H1 (cell line): ENCODE measurements around the gene UROS. TPM values are rescaled to one million over a fixed set of nuclear protein-coding genes. Genes with fewer than 3 reads are reported as not detected.

Experiments
- CTCF ChIA-PET: fragments of 300-600 bp; sonication (Branson Sonifier 250); formaldehyde crosslinking; loops from one replicate; lab custom pipeline; 2021; ENCODE audit not compliant: partially characterized antibody; lab: Charles Lee
- POLR2A ChIA-PET: fragments of 300-600 bp; sonication (Branson Sonifier 250); formaldehyde crosslinking; loops from one replicate; lab custom pipeline; 2021; ENCODE audit warnings: inconsistent platforms; ENCODE audit not compliant: partially characterized antibody; lab: Charles Lee
- DNase-seq, 2 experiments: peaks; one replicate each; pipeline versions ENCODE4 v3.0.0 to v3.0.0-alpha.2; 2010 to 2022; ENCODE audit warnings: low spot score in 2 of 2, low read depth in 1 of 2, mixed read lengths in 1 of 2
- FAIRE-seq: peaks from 2 replicates; lab custom pipeline; 2011; peaks lifted over from hg19 to GRCh38; lab: Jason Lieb, UNC
- H2AFZ ChIP-seq: 2 replicates; pipeline ENCODE4 v1.8.1; 2012; ENCODE audit warnings: low read length, inconsistent platforms
- H2AK5ac ChIP-seq: 2 replicates; pipeline ENCODE4 v1.6.1; 2013; ENCODE audit warnings: low read depth, low read length
- H2BK120ac ChIP-seq: replicated peaks from 2 replicates; pipeline ENCODE3; 2013; ENCODE audit warnings: low read depth, low read length, inconsistent platforms
- H2BK12ac ChIP-seq: 2 replicates; pipeline ENCODE4 v1.6.1; 2013; ENCODE audit warnings: low read depth, low read length
- H2BK15ac ChIP-seq: 2 replicates; pipeline ENCODE4 v1.6.1; 2013; ENCODE audit warnings: low read length
- H2BK20ac ChIP-seq: 2 replicates; pipeline ENCODE4 v1.6.1; 2013; ENCODE audit warnings: low read length
- H2BK5ac ChIP-seq: 2 replicates; pipeline ENCODE4 v1.6.1; 2013; ENCODE audit warnings: low read depth, low read length
- H3K14ac ChIP-seq: 2 replicates; pipeline ENCODE4 v1.6.1; 2013; ENCODE audit warnings: inconsistent platforms; ENCODE audit not compliant: insufficient read length
- H3K18ac ChIP-seq: 2 replicates; pipeline ENCODE4 v1.6.1; 2013; ENCODE audit warnings: low read length; ENCODE audit errors: extremely low read depth
- H3K23ac ChIP-seq: 2 replicates; pipeline ENCODE4 v1.6.1; 2013; ENCODE audit warnings: inconsistent platforms; ENCODE audit not compliant: insufficient read length
- H3K23me2 ChIP-seq: 2 replicates; pipeline ENCODE4 v1.6.1; 2013; ENCODE audit warnings: low read depth, low read length
- H3K27ac ChIP-seq: 2 replicates; pipeline ENCODE4 v1.6.1; 2011; ENCODE audit warnings: low read depth, low read length, inconsistent platforms
- H3K27me3 ChIP-seq, 4 experiments: replicated peaks in 1 of 4; 1 replicate in 1 of 4; 2 replicates in 3 of 4; pipeline versions ENCODE4 v1.6.1 to v1.8.1; 2011 to 2013; ENCODE audit warnings: low read length in 3 of 4, mild to moderate bottlenecking in 3 of 4, inconsistent platforms in 2 of 4, mixed read lengths in 2 of 4, moderate library complexity in 1 of 4; ENCODE audit not compliant: control insufficient read depth in 3 of 4, insufficient read depth in 3 of 4; ENCODE audit errors: extremely low read depth in 1 of 4
- H3K36me3 ChIP-seq, 4 experiments: 2 replicates each; pipeline versions ENCODE4 v1.6.1 to v1.8.1; 2011 to 2013; ENCODE audit warnings: mild to moderate bottlenecking in 4 of 4, low read length in 3 of 4, moderate library complexity in 2 of 4, control low read depth in 1 of 4, inconsistent platforms in 1 of 4; ENCODE audit not compliant: insufficient read depth in 4 of 4, control insufficient read depth in 2 of 4
- H3K4ac ChIP-seq: replicated peaks from 2 replicates; pipeline ENCODE3; 2013; ENCODE audit warnings: low read length, low read depth, mixed read lengths, inconsistent platforms; ENCODE audit not compliant: insufficient read length
- H3K4me1 ChIP-seq, 4 experiments: replicated peaks in 1 of 4; 1 replicate in 1 of 4; 2 replicates in 3 of 4; pipeline versions ENCODE4 v1.6.1 to v1.8.1; 2011 to 2013; ENCODE audit warnings: low read length in 3 of 4, inconsistent platforms in 2 of 4, mixed read lengths in 1 of 4; ENCODE audit not compliant: insufficient read depth in 4 of 4, control insufficient read depth in 3 of 4
- H3K4me2 ChIP-seq, 2 experiments: 2 replicates each; pipeline versions ENCODE4 v1.6.1 to v1.8.1; 2011 to 2013; ENCODE audit warnings: low read depth in 2 of 2, low read length in 2 of 2, control low read depth in 1 of 2, inconsistent platforms in 1 of 2, mild to moderate bottlenecking in 1 of 2; ENCODE audit not compliant: insufficient read depth in 1 of 2
- H3K4me3 ChIP-seq, 4 experiments: fragments of 200-600, 300-600 bp in 1 of 4; sonication (generic), shearing (Covaris generic), sonication (Bioruptor Twin) in 1 of 4; 2 replicates each; pipeline versions ENCODE4 v1.5.1 to v1.8.1; 2011 to 2016; ENCODE audit warnings: low read length in 4 of 4, low read depth in 3 of 4, control low read depth in 2 of 4, inconsistent platforms in 2 of 4, mild to moderate bottlenecking in 2 of 4, mixed read lengths in 1 of 4, moderate library complexity in 1 of 4; ENCODE audit not compliant: insufficient read depth in 2 of 4; ENCODE audit errors: extremely low read depth in 1 of 4
- H3K56ac ChIP-seq: replicated peaks from 2 replicates; pipeline ENCODE3; 2013; ENCODE audit warnings: low read depth, mild to moderate bottlenecking, mixed read lengths, low read length, inconsistent platforms; ENCODE audit not compliant: insufficient read length
- H3K79me1 ChIP-seq: 2 replicates; pipeline ENCODE4 v1.6.1; 2013; ENCODE audit warnings: low read depth, low read length, control low read depth
- H3K79me2 ChIP-seq, 2 experiments: 2 replicates each; pipeline versions ENCODE4 v1.6.1 to v1.8.1; 2012 to 2013; ENCODE audit warnings: low read length in 2 of 2, mild to moderate bottlenecking in 2 of 2, inconsistent platforms in 1 of 2; ENCODE audit not compliant: insufficient read depth in 2 of 2, control insufficient read depth in 1 of 2
- H3K9ac ChIP-seq, 4 experiments: replicated peaks in 1 of 4; 1 replicate in 1 of 4; 2 replicates in 3 of 4; pipeline versions ENCODE4 v1.6.1 to v1.8.1; 2011 to 2013; ENCODE audit warnings: low read depth in 3 of 4, low read length in 3 of 4, control low read depth in 2 of 4, mild to moderate bottlenecking in 2 of 4, moderate library complexity in 2 of 4, inconsistent platforms in 1 of 4; ENCODE audit errors: extremely low read depth in 1 of 4
- H3K9me3 ChIP-seq, 2 experiments: 2 replicates each; pipeline versions ENCODE4 v1.6.1 to v1.8.1; 2012 to 2013; ENCODE audit warnings: mild to moderate bottlenecking in 2 of 2, moderate library complexity in 2 of 2, control low read depth in 1 of 2, inconsistent platforms in 1 of 2, low read depth in 1 of 2, low read length in 1 of 2, mixed read lengths in 1 of 2; ENCODE audit not compliant: insufficient read depth in 2 of 2
- H4K20me1 ChIP-seq, 2 experiments: replicated peaks in 1 of 2; 2 replicates each; pipeline versions ENCODE3 to v1.8.1; 2011 to 2013; ENCODE audit warnings: inconsistent platforms in 2 of 2, low read length in 2 of 2, mild to moderate bottlenecking in 1 of 2; ENCODE audit not compliant: insufficient read depth in 2 of 2, control insufficient read depth in 1 of 2
- H4K5ac ChIP-seq: 2 replicates; pipeline ENCODE4 v1.6.1; 2013; ENCODE audit warnings: low read length, low read depth, mixed read lengths, inconsistent platforms; ENCODE audit not compliant: insufficient read length
- H4K8ac ChIP-seq: 2 replicates; pipeline ENCODE4 v1.8.0; 2013; ENCODE audit warnings: mild to moderate bottlenecking, moderate library complexity, low read length, inconsistent platforms; ENCODE audit not compliant: insufficient read depth; ENCODE audit errors: extremely low read depth
- H4K91ac ChIP-seq: replicated peaks from 2 replicates; pipeline ENCODE3; 2013; ENCODE audit warnings: low read length, mixed read lengths, inconsistent platforms; ENCODE audit not compliant: insufficient read length
- CEBPB ChIP-seq: IDR thresholded peaks from 2 replicates; pipeline ENCODE4 v1.6.1; 2012; ENCODE audit warnings: low read depth, low read length
- EGR1 ChIP-seq: IDR thresholded peaks from 2 replicates; pipeline ENCODE4 v1.6.1; 2011; ENCODE audit warnings: low read depth, low read length, borderline replicate concordance
- EP300 ChIP-seq, 2 experiments: IDR thresholded peaks; 1 replicate in 1 of 2; 2 replicates in 1 of 2; pipeline ENCODE4 v1.6.1; 2011 to 2012; ENCODE audit warnings: low read depth in 2 of 2, low read length in 2 of 2, mild to moderate bottlenecking in 2 of 2, borderline replicate concordance in 1 of 2, inconsistent platforms in 1 of 2, moderate library complexity in 1 of 2
- FOSL1 ChIP-seq: IDR thresholded peaks from 2 replicates; pipeline ENCODE4 v1.6.1; 2011; ENCODE audit warnings: mild to moderate bottlenecking, low read depth, low read length, moderate library complexity; ENCODE audit not compliant: insufficient read depth
- NRF1 ChIP-seq: IDR thresholded peaks from 2 replicates; pipeline ENCODE4 v1.6.1; 2011; ENCODE audit warnings: mild to moderate bottlenecking, low read depth, low read length, improper control_type of control experiment
- POLR2AphosphoS5 ChIP-seq: IDR thresholded peaks from 2 replicates; pipeline ENCODE4 v1.6.1; 2011; ENCODE audit warnings: low read depth, low read length
- POU5F1 ChIP-seq: IDR thresholded peaks from 2 replicates; pipeline ENCODE4 v1.6.1; 2011; ENCODE audit warnings: low read depth, mild to moderate bottlenecking, low read length, moderate library complexity
- SIN3A ChIP-seq, 2 experiments: IDR thresholded peaks in 1 of 2; conservative IDR thresholded peaks in 1 of 2; 2 replicates each; pipeline ENCODE4 v1.6.1; 2011 to 2012; ENCODE audit warnings: low read length in 2 of 2, improper control_type of control experiment in 1 of 2, low read depth in 1 of 2, mild to moderate bottlenecking in 1 of 2
- SIRT6 ChIP-seq: IDR thresholded peaks from one replicate; pipeline ENCODE4 v1.7.1; 2012; ENCODE audit warnings: low read length, inconsistent platforms
- SP4 ChIP-seq: IDR thresholded peaks from 2 replicates; pipeline ENCODE4 v1.6.1; 2012; ENCODE audit warnings: low read length, inconsistent platforms
- SUZ12 ChIP-seq: fragments of 200-600 bp; sonication (generic); IDR thresholded peaks from 2 replicates; pipeline ENCODE4 v1.6.1; 2012; ENCODE audit warnings: mild to moderate bottlenecking, inconsistent platforms, low read length, moderate library complexity, mixed read lengths
- TCF12 ChIP-seq: IDR thresholded peaks from 2 replicates; pipeline ENCODE4 v1.6.1; 2011; ENCODE audit warnings: low read depth, mild to moderate bottlenecking, low read length
- WGBS, 2 experiments: shearing (Covaris generic) in 1 of 2; methylation state at CpG; one replicate each; pipeline versions ENCODE4 v1.1.6 to v1.1.7; 2013 to 2015; ENCODE audit warnings: low lambda C conversion rate in 2 of 2, mixed read lengths in 2 of 2, inconsistent platforms in 1 of 2, low coverage in 1 of 2, missing lambda C conversion rate in 1 of 2; ENCODE audit not compliant: insufficient replicate concordance in 2 of 2, insufficient coverage in 1 of 2, insufficient read length in 1 of 2; ENCODE audit errors: extremely low coverage in 1 of 2, missing lambda C conversion rate in 1 of 2; 5-methylcytosine and 5-hydroxymethylcytosine counted together
- polyA plus RNA-seq, 7 experiments: library from polyadenylated mRNA; depleted of rRNA in 3 of 7; stranded (reverse) in 5 of 7; unstranded in 2 of 7; fragments of >200 nt in 5 of 7; fragments of 200-250 nt in 2 of 7; gene quantifications; 1 replicate in 5 of 7; 2 replicates in 1 of 7; 4 replicates in 1 of 7; pipeline versions ENCODE4 v1.2.1 to v1.2.3, GENCODE V29; 2011 to 2013; ENCODE audit warnings: missing spikeins in 2 of 7, mixed read lengths in 2 of 7
- total RNA-seq: library from RNA; stranded (reverse); fragmentation: NEBNext Ultra II Directional; extraction: Animal tissue kit (Norgen Biotek cat#: 25700); gene quantifications from 2 replicates; pipeline ENCODE4 v1.2.1, GENCODE V29; 2021

The UROS gene
- total and polyA plus RNA-seq, 2 of the 8 experiments (the other 6 are each of a cell fraction or from before 2014, with no cell fraction given): 45.6 to 58.0 TPM

DNA sequence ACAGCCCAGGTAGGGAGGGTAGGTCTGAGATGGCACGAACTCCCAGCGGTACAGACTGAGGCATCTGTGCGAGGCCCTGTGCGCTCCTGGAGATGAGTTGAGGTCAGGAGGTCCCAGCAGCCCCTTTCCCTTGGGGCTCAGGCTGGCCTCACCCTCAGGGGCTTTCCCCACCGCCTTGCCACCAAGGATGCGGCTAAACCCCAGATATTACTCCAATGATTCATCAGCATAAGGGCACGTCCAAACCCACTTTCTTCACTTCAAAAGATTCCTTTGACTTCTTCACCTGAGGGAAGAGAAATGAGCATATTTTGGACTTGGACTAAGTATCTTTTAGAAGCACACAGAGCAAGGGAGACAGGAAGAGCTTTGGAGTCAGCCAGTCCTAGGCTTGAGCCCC, 20.3 kb downstream of the UROS start:
- Histone ChIP-seq H3K18ac (no peak overlapping the region), H3K23ac (no peak overlapping the region), H3K36me3 (peaks cover 2 to 29% (median 17%) of the 10 kb centered on the region in 4 experiments; a peak in 7 of 8 replicates), H3K9ac (no peak overlapping the region), H3K23me2 (no peaks in the 10 kb centered on the region), H4K5ac (no peak overlapping the region), H3K4me2 (no peak overlapping the region), H2BK15ac (no peak overlapping the region), H3K14ac (no peak overlapping the region), H3K56ac (no peak overlapping the region), H2BK20ac (no peak overlapping the region), H4K8ac (no peak overlapping the region), H2BK120ac (no peak overlapping the region), H3K4me1 (peaks cover 0 to 5% (median 0%) of the 10 kb centered on the region in 4 experiments; a peak in 1 of 7 replicates), H4K91ac (no peak overlapping the region), H2BK5ac (no peak overlapping the region), H3K4ac (no peak overlapping the region), H2AFZ (no peak overlapping the region), H3K79me2 (no peaks in the 10 kb centered on the region), H2BK12ac (no peak overlapping the region), H4K20me1 (peaks cover under 1 to 3% of the 10 kb centered on the region in 2 experiments), H2AK5ac (no peak overlapping the region), H3K4me3 (no peak overlapping the region), H3K27me3 (no peaks in the 10 kb centered on the region), H3K27ac (no peak overlapping the region), H3K79me1 (no peaks in the 10 kb centered on the region), H3K9me3 (no peaks in the 10 kb centered on the region)
- WGBS, 2 experiments: 89% methylated on average over 7 of the region's 7 CpGs; no CpG with 5 or more reads in 1 of the 2 experiments
- FAIRE-seq (no peak), DNase-seq (no peak)
- ChIA-PET CTCF (interaction anchor here (1.1 kb wide), 1 partner anchor 66 kb away, joined by 3 read pairs; no protein-coding TSS in a partner anchor), POLR2A (no interaction called here)
- TF ChIP-seq POLR2AphosphoS5 (no peak), SUZ12 (no peak), POU5F1 (no peak), TCF12 (no peak), SIN3A (conservative IDR thresholded peaks at IDR 0.05 in 1 of 2, IDR thresholded peaks at IDR 0.05 in 1 of 2; ENCODE audit: low read depth in 1 of 2, low read length in 2 of 2) (no peak), SP4 (no peak), FOSL1 (no peak), NRF1 (no peak), EP300 (IDR thresholded peaks at IDR 0.05; ENCODE audit: borderline replicate concordance in 1 of 2, low read depth in 2 of 2, low read length in 2 of 2) (no peak), SIRT6 (no peak), CEBPB (no peak), EGR1 (no peak)
